Activated T-helper 9 cell treated with anti-CD3 and anti-CD28 coated beads, Interleukin-2, amount 50 U/mL, for 16 hours (primary cell): ENCODE data around the gene TDRD12.
"Not testable (repeated sequence)": the region's sequence is repeated elsewhere in the genome, so short reads cannot be mapped to it uniquely, and the experiment has no call there.

Experiments
- DNase-seq: peaks from one replicate; pipeline ENCODE4 v3.0.0-alpha.2; 2020; ENCODE audit warnings: low read depth

TDRD12 gene

DNA sequence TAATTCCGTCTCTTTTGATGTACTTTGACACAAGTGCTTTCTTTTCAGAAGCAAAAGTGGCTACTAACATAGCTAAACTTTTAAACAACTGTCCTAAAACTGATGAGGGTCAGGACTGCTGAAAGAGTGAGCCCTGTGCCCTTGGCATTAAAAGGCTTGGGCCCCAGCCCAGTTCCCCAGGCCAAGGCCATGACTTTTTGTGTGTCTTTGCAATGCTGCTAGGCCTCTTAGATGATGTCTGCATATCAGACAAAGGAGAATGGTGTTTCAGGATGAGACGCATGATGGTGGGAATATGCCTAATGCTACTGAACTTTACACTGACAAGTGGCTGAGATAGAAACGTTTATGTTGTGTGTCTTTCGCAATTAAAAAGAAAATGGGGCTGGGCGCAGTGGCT is 112.0 kb downstream of the TDRD12 start:
- DNase-seq: no peak

DNA sequence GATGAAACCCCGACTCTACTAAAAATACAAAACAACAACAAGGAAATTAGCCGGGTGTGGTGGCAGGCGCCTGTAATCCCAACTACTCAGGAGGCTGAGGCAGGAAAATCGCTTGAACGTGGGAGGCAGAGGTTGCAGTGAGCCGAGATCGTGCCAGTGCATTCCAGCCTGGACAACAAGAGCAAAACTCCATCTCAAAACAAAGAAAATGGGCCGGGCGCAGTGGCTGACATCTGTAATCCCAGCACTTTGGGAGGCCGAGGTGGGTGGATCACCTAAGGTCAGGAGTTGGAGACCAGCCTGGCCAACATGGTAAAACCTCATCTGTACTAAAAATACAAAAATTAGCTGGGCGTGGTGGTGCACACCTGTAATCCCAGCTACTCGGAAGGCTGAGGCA is 112.5 kb downstream of the TDRD12 start:
- not testable (repeated sequence) for DNase-seq

DNA sequence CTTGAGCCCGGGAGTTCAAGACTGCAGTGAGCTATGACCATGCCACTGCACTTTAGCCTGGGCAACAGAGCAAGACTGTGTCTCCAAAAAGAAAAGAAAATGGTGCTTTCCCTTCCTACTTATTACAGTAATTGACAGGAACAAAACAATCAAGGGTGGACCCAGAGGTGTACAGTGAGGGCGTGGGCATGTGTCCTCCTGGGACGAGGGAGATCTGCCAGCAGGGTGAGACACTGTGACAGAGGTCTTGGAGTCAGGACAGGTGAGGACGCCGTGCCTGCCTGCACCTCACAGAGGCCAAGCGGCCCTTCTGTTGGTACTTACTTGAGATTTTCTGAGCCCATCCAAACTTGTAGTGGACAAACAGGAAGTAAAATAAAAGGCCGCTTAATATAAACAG is 113.3 kb downstream of the TDRD12 start:
- not testable (repeated sequence) for DNase-seq

DNA sequence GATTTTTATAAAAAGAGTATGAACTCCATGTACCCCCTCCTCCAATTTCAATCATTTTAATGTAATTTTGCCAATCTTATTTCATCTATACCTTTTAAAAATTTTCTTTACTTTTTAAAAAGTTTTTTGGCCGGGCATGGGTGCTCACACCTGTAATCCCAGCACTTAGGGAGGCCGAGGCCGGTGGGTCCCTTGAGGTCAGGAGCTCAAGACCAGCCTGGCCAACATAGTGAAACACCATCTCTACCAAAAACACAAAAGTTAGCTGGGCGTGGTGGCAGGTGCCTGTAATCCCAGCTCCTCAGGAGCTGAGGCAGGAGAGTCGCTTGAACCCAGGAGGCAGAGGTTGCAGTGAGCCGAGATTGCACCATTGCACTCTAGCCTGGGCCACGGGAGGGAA is 113.8 kb downstream of the TDRD12 start:
- not testable (repeated sequence) for DNase-seq

DNA sequence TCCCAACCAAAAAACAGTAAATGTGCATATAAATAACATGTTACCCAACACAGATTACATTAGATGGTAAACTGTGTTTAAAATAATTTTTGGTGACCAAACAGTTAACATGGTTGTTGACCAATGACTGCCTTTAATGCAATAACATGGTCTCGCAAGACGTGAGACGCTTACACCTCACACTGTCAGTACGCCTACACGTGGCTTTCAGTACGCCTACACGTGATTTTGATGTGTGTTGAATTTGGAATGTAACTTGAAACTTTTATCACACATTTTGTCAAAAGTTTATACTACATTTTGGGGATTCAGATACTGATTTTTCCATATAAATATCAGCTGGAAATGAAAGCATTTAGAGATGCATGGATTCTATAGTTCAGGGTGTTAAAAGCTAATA is 118.0 kb downstream of the TDRD12 start:
- no peak for DNase-seq

DNA sequence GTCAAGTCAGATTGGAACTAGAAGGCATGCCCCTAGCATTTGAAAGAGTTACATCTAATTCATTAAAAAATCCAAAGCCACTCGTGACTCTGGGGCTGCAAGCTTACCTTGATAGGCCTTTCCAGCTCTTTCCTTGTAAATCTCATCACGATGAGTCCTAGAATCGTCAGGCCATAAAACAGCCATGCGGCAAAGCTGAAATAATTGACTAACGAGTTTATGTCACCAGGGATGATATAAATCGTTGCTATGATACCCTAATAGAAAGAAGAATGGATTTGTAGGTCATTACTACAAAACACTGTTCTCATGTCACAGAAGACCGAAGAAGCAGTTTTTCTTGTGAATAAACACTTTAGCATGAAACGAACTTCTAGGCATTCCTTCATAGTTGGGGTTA is 122.5 kb downstream of the TDRD12 start:
- no peak for DNase-seq

DNA sequence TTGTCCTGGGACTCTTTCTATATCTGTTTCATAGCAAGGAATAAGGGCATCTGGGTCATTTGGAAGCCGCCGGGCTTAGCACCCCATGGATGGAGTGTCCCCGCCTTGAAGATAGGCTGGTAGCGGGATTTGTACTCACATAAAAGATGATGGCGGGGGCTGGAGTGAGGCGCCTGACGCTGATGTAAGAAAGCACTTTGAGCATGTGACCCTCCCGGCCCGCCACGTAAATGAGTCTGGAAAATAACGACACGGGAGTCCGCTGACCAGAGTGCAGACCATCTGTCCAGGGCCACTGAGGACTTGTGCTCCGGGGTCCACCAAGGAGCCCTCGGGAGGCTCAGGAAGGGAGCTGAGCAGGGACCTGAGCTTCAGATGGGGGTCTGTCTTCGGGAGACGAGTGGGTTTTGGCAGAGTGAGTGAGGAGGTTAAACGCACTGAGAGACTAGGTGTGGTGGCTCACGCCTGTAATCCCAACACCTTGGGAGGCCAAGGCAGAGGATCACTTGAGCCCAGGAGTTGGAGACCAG is 124.2 kb downstream of the TDRD12 start:
- DNase-seq: no peak

DNA sequence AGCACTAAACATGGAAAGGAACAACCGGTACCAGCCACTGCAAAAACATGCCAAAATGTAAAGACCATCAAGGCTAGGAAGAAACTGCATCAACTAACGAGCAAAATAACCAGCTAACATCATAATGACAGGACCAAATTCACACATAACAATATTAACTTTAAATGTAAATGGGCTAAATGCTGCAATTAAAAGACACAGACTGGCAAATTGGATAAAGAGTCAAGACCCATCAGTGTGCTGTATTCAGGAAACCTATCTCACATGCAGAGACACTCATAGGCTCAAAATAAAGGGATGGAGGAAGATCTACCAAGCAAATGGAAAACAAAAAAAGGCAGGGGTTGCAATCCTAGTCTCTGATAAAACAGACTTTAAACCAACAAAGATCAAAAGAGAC is 128.5 kb downstream of the TDRD12 start:
- not testable (repeated sequence) for DNase-seq

DNA sequence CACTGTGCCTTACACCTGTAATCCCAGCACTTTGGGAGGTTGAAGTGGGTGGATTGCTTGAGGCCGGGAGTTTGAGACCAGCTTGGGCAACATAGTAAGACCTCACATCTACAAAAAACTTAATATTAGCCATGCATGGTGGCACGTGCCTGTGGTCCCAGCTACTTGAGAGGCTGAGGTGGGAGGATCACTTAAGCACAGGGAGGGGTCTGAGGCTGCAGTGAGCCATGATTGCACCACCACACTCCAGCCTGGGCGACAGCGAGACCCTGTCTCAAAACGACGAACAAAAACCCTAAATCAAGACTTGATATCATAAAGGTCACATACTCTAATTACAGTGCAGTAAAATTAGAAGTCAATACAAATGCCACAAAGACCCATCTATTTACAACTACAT is 132.6 kb downstream of the TDRD12 start:
- DNase-seq: no peak

DNA sequence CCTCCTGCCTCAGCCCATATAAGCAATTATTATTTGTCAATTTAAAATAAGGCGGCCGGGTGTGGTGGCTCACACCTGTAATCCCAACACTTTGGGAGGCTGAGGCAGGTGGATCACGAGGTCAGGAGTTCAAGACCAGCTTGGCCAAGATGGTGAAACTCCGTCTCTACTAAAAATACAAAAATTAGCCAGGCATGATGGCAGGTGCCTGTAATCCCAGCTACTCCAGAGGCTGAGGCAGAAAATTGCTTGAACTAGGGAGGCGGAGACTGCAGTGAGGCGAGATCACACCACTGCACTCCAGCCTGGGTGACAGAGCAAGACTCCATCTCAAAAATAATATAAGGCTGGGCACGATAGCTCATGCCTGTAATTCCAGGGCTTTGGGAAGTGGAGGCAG is 137.3 kb downstream of the TDRD12 start:
- not testable (repeated sequence) for DNase-seq

DNA sequence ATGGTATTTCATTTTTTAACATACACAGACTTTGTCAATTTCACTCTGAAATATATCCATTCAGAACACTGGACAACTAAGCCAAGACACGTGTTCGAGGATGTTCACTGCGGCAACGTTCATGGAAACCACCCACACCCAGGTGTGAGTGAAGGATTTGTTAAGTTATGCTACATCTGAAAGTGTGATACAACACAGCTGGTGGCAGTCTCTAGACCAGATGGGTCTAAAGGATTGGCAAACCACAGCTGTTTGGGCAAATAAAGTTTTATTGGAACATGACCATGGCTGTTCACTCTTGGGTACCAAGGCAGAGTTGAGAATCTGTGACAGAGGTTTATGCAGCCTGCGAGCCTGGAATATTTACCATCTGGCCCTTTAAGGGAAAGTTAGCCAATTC is 138.0 kb downstream of the TDRD12 start:
- no peak for DNase-seq

DNA sequence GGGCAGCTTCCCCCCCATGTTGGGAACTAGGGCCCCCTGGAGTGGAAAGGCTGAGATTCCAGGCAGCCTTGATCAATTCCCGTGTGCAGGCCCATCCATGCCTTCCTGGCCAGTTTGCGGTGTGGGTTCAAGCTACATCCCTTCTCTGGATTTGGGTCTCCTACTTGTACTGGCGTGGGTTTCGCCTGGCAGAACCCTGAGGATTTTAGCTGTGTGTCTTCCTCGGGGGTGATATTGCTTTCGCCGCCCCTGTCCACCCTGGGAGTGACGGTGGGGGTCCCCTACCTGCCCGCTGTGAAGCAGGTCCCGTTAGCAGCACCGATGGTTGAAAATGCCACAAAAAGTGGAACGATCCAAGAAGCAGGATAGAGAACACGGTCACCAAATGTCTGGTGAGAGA is 138.6 kb downstream of the TDRD12 start:
- no peak for DNase-seq

DNA sequence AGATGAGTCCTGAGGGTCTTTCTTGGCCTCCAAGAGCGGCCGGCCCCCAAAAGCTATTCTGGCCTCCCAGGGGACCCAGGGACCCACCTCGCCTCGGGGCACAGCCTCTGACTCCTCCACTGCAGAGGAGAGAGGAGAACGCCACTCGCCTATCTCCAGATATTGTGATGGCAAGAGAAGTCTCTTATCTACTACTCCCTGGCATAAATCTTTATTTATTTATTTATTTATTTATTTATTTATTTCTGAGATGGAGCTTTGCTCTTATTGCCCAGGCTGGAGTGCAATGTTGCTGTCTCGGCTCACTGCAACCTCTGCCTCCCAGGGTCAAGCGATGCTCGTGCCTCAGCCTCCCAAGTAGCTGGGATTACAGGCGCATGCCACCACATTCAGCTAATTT is 139.0 kb downstream of the TDRD12 start:
- DNase-seq: no peak

DNA sequence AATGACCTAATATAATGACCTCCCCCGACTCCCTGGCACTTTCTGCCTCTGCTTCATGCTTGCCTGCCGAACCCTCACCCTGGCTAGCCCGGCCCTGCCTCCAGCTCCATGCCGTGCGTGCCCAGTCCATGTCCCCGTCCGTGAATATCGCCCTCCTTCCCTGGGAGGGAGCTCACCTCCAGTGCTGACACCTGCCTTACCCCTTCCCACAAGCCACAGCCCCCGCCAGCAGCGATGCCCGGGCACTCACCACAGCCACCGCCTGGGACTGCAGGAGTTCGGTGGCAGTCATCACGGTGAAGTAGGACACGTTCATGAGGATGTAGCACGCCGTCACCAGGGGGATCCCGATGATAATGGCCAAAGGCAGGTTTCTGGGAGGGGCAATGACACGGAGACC is 140.0 kb downstream of the TDRD12 start:
- no peak for DNase-seq

DNA sequence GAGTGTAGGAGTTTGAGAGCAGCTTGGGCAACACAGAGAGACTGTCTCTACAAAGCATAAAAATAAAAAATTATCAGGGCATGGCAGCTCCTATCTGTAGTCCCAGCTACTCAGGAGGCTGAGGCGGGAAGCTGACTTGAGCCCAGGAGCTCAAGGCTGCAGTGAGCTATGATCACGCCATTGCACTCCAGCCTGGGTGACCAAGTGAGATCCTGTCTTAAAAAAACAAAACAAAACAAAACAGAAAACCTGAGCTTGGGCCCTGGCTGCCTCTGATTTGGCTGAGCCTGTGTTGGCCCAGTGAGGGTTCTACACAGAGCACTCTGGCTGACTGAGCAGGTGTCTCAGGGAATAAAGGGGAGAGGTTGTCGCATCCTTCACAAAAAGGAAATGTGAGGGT is 142.0 kb downstream of the TDRD12 start:
- DNase-seq: no peak

DNA sequence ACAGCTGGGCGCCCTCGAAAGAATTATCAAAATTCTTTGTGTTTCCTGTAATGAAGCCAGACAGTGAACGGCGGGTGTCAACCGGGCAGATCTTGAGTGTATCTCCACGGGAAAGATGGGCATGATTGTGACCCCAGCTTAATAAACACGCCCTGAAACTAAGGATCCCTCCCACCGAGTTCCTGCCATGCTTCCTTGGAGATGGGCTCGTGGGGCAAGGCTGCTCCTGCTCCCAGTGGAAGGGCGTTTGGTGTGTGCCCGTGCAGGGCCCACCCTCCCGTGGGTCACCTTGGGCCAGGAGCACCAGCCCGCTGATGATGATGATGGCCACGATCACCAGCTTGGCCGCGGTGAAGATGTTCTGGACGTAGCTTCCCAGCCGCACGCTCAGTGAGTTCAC is 142.6 kb downstream of the TDRD12 start:
- DNase-seq: no peak

DNA sequence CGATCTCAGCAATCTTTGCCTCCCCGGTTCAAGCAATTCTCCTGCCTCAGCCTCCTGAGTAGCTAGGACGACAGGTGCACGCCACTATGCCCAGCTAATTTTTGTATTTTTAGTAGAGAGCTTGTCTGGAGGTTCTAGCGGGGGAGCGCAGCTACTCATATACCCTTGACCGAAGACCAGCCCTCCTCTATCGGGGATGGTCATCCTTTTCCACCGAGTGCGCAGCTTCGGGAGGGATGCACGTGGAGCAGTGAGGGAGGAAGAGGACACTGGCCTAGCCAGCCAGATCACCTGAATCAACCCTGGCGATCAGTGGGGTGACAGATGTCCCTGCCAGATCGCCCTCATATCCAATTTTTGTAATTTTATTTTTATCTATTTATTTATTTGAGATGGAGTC is 143.2 kb downstream of the TDRD12 start:
- DNase-seq: no peak

DNA sequence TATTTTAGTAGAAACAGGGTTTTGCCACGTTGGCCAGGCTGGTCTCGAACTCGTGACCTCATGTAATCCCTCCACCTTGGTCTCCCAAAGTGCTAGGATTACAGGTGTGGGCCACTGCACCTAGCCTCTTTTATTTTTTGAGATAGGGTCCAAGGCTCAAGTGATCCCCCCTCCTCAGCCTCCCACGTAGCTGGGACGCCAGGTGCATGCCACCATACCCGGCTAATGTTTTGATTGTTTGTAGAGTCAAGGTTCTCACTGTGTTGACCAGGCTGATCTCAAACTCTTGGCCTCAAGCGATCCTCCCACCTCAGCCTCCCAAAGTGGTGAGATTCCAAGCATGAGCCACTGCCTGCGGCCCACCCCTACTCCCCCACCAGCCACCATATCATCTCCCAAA is 143.7 kb downstream of the TDRD12 start:
- no peak for DNase-seq

DNA sequence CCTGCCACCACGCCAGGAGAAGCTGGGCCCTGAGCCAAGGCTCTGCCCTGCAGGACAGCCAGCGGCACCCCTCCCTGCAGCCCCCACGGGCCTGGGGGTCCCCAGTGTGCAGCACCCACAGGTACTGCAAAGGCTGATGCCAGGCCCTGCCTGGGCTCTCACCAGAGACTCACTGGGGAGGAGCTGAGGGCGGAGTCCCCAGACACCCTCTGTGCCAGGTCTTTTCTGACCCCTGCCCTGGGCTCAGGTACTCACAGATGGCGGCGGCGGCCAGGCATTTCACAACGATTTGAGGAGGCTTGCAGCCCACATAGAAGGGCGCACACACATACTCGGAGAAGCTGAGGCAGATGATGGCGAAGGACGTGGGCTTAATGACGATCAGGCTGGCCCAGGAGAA is 144.3 kb downstream of the TDRD12 start:
- DNase-seq: no peak

DNA sequence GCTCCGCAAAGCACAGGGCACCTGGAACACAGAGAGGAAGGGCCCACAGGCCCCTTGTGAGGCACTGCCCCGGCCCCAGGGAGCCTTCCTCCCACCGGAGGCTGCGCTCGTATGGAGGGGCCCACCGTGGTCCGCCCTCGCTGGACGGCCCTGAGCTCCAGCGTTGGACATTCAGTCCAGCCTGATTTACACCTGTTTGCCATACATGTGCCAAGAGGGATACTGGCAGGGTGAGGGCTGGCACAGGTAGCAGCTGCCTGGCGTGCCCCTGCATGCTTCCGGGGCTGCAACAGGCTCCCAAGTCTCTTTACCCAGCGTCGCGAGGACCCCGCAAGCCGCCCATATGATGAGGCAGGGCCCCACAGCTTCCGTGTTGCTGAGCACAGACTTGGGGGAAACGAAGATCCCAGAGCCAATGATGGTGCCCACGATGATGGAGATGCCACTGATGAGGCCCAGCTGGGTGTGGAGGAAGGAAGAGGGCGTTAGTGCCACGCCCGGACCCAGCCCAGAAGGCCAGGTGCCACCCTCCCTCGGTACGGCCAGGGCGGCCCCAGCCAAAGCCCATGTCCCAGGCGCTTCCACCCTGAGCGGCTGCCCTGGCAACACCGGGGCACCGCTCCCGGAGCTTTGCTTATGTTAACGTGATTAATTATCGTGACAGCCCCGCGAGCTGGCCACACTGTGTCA is 144.9 kb downstream of the TDRD12 start:
- DNase-seq: no peak

DNA sequence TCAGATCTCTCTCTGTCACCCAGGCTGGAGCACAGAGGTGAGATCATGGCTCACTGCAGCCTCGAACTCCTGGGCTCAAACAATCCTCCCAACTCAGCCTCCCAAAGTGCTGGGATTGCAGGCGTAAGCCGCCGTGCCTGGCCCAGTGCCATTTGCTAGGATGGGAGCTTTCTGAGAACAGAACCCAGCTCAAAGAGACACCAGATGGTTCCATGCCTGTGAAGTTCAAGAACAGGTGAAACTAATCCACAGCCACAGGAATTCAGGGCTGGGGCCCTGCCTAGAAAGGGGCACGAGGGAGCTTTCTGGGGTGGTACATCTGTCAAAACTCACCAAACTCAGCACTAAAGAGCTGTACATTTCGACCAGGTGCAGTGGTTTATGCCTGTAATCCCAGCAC is 145.8 kb downstream of the TDRD12 start:
- DNase-seq: no peak

DNA sequence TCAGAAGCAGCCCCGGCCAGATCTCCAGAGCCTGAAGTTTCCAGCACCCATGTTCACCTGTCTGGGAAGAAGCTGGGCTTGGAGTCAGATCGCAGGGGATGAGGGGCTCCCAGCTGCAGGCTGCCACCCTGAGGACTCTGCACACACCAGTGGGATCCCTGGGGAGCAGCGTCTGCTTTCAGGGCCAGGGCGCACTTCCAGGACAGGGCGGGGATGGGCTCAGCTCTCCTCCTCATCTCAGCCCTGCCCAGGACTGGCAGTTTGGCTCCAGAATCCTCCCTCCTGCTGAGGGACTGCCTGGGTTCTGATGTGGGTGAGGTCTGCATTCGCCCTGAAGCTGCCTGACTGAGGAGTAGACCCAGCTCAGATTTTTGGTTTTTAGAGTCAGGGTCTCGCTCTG is 146.5 kb downstream of the TDRD12 start:
- no peak for DNase-seq

DNA sequence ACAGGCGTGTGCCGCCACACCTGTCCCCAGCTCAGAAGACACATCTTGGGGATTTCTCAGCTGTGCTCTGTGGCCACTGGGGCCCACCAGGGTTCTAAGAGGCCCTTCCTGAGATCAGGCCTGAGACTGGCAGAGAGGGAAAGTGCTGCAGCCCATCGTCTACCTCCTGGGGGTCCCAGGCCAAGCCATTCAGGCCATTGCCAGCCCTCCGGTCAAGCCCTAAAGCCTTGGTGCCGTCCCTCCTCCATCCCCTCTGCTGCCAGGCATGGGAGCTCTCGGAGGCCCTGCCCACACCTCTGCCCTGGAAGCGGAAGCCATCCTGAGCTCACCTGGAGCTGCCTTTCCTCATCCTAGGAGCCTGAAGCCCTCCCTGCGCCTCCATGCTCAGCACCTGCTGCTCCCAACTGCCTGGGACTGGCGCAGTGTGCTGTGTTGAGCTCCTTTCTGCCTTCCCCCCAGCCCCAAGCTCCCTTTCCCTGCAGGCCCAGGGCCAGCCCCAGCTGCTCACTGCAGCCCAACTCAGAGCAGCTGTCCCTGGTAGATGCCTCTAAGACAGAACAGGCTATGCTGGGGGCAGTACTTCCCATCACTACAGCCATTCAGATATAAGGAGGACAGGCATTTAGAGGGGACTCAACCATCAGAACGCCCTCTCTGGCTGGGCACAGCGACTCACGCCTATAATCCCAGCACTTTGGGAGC is 147.1 kb downstream of the TDRD12 start:
- DNase-seq: no peak

DNA sequence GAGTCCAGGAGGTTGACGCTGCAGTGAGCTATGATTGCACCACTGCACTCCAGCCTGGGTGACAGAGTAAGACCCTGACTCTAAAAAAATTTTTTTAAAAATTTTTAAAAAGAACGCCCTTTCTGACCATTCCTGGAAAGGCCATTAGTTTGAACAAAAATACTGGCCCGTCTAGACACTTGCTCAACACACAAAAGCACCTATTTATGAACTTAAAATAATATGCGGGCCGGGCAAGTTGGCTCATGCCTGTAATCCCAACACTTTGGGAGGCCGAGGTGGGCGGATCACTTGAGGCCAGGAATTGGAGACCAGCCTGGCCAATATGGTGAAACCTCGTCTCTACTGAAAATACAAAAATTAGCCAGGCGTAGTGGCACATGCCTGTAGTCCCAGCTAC is 147.9 kb downstream of the TDRD12 start:
- not testable (repeated sequence) for DNase-seq
